Measurements from ENCODE around the gene OGDH. TPM values are rescaled to one million over a fixed set of nuclear protein-coding genes. Genes with fewer than 3 reads are reported as not detected.

The OGDH gene
- total and polyA plus RNA-seq, 2 of the 13 experiments (the other 11 are each of a cell fraction or from before 2014, with no cell fraction given), result 17.4 to 25.4 TPM

DNA sequence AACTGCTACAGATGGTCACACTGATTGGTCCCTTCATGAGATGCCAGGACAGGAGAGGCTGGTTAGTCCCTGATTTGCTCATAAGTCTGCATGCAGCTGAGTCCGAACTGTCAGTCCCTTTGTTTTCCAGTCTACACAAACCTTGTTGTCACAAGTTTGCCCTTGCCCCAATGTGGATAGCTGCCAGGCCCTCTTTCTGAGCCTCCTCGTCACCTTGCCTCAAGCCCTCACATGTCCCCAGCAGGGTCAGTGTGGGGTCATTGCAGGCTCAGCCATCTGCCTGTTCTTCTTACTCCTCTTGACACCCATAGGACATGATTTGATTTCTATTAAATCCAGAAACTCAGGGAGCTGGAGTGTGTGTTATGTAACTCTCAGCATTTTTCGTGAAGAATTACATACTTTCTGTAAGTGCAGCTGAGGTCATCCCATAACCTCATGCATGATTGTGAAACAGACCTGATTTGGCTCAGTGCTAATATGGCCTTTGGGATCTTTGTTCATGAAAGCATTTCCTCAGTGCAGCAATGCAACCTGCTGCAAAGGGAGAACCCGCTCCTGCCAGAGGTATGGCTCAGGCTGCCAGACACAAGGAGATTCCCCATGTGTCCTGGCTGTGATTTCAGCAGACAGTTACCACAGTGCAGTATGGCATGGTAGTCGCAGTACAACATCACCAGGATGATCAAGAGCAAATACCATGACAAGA, 72.2 kb downstream of the OGDH start (continued):
- TF ChIP-seq ZBTB21 (CRISPR knock-in tag; IDR thresholded peaks at IDR 0.05) (peak; percentile 63; the same call in 1 of the 2 replicates), RBM39 (IDR thresholded peaks at IDR 0.05; ENCODE audit: low read depth, low read length, poor library complexity, severe bottlenecking) (no peak), NFKB2 (CRISPR knock-in tag; IDR thresholded peaks at IDR 0.05; ENCODE audit: borderline replicate concordance) (no peak), MEF2D (CRISPR knock-in tag; IDR thresholded peaks at IDR 0.05) (no peak), KDM4B (CRISPR knock-in tag; IDR thresholded peaks at IDR 0.05) (peak; percentile 47; the same call in 1 of the 2 replicates), FOXC1 (CRISPR knock-in tag; IDR thresholded peaks at IDR 0.05; ENCODE audit: borderline replicate concordance) (peak; percentile 73; the same call in 1 of the 2 replicates), ZNF616 (CRISPR knock-in tag; IDR thresholded peaks at IDR 0.05; ENCODE audit: low read depth) (no peak), TRIM24 (CRISPR knock-in tag; IDR thresholded peaks at IDR 0.05) (no peak), TARDBP (CRISPR knock-in tag; IDR thresholded peaks at IDR 0.05) (peak; percentile 81; the same call in 1 of the 2 replicates), ARNTL (CRISPR knock-in tag; IDR thresholded peaks at IDR 0.05) (no peak), ZNF263 (CRISPR knock-in tag; IDR thresholded peaks at IDR 0.05) (no peak), ZNF614 (CRISPR knock-in tag; IDR thresholded peaks at IDR 0.05; ENCODE audit: borderline replicate concordance) (0 out of 2 replicates have a peak, but pooled peaks have one; percentile 48), NCOR1 (IDR thresholded peaks at IDR 0.05; ENCODE audit: borderline replicate concordance, low read length) (peak; percentile 53; the same call in 1 of the 2 replicates), ZNF773 (CRISPR knock-in tag; IDR thresholded peaks at IDR 0.05; ENCODE audit: borderline replicate concordance) (no peak)
- TF ChIP-seq, protein P1, sequence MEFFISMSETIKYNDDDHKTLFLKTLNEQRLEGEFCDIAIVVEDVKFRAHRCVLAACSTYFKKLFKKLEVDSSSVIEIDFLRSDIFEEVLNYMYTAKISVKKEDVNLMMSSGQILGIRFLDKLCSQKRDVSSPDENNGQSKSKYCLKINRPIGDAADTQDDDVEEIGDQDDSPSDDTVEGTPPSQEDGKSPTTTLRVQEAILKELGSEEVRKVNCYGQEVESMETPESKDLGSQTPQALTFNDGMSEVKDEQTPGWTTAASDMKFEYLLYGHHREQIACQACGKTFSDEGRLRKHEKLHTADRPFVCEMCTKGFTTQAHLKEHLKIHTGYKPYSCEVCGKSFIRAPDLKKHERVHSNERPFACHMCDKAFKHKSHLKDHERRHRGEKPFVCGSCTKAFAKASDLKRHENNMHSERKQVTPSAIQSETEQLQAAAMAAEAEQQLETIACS (CRISPR knock-in tag; IDR thresholded peaks at IDR 0.05), result no peak
- TF ChIP-seq, protein P2, sequence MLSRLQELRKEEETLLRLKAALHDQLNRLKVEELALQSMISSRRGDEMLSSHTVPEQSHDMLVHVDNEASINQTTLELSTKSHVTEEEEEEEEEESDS (CRISPR knock-in tag; IDR thresholded peaks at IDR 0.05; ENCODE audit: borderline replicate concordance), result no peak
- TF ChIP-seq, protein P3, sequence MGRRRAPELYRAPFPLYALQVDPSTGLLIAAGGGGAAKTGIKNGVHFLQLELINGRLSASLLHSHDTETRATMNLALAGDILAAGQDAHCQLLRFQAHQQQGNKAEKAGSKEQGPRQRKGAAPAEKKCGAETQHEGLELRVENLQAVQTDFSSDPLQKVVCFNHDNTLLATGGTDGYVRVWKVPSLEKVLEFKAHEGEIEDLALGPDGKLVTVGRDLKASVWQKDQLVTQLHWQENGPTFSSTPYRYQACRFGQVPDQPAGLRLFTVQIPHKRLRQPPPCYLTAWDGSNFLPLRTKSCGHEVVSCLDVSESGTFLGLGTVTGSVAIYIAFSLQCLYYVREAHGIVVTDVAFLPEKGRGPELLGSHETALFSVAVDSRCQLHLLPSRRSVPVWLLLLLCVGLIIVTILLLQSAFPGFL (CRISPR knock-in tag; IDR thresholded peaks at IDR 0.05), result no peak
- TF ChIP-seq, protein P4, sequence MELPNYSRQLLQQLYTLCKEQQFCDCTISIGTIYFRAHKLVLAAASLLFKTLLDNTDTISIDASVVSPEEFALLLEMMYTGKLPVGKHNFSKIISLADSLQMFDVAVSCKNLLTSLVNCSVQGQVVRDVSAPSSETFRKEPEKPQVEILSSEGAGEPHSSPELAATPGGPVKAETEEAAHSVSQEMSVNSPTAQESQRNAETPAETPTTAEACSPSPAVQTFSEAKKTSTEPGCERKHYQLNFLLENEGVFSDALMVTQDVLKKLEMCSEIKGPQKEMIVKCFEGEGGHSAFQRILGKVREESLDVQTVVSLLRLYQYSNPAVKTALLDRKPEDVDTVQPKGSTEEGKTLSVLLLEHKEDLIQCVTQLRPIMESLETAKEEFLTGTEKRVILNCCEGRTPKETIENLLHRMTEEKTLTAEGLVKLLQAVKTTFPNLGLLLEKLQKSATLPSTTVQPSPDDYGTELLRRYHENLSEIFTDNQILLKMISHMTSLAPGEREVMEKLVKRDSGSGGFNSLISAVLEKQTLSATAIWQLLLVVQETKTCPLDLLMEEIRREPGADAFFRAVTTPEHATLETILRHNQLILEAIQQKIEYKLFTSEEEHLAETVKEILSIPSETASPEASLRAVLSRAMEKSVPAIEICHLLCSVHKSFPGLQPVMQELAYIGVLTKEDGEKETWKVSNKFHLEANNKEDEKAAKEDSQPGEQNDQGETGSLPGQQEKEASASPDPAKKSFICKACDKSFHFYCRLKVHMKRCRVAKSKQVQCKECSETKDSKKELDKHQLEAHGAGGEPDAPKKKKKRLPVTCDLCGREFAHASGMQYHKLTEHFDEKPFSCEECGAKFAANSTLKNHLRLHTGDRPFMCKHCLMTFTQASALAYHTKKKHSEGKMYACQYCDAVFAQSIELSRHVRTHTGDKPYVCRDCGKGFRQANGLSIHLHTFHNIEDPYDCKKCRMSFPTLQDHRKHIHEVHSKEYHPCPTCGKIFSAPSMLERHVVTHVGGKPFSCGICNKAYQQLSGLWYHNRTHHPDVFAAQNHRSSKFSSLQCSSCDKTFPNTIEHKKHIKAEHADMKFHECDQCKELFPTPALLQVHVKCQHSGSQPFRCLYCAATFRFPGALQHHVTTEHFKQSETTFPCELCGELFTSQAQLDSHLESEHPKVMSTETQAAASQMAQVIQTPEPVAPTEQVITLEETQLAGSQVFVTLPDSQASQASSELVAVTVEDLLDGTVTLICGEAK (IDR thresholded peaks at IDR 0.05), result no peak
- TF ChIP-seq, protein P4 (CRISPR knock-in tag; IDR thresholded peaks at IDR 0.05), result no peak
